CD4-positive, alpha-beta T cell treated with Interleukin-21 for 1 hour (primary cell): ENCODE measurements around the gene UBL3.

Experiments used
- DNase-seq: peaks from one replicate; pipeline ENCODE4 v3.0.0-alpha.2; 2020

Gene UBL3

GRCh38 chr13:29856426-29856825, 6.0 kb upstream of the UBL3 start:
- no peak for DNase-seq

GRCh38 chr13:29855784-29856183, 5.4 kb upstream of the UBL3 start:
- DNase-seq: no peak

- DNase-seq: no peak
Measured at GRCh38 chr13:29855009-29855408, 4.6 kb upstream of the UBL3 start.

GRCh38 chr13:29853131-29853530, 2.7 kb upstream of the UBL3 start:
- no peak for DNase-seq

- DNase-seq: no peak
Measured at GRCh38 chr13:29852472-29853054, 2.1 kb upstream of the UBL3 start.

GRCh38 chr13:29849731-29850212, 645 bp downstream of the UBL3 start:
- peak; percentile 39 for DNase-seq

GRCh38 chr13:29849071-29849631, 1.3 kb downstream of the UBL3 start:
- peak; percentile 65 for DNase-seq

GRCh38 chr13:29847501-29847983, 2.9 kb downstream of the UBL3 start:
- peak; percentile 8 for DNase-seq

- no peak for DNase-seq
Measured at GRCh38 chr13:29846475-29847256, 3.8 kb downstream of the UBL3 start.

- DNase-seq: peak; percentile 27
Measured at GRCh38 chr13:29845440-29846056, 4.9 kb downstream of the UBL3 start.

- DNase-seq: no peak
Measured at GRCh38 chr13:29844441-29844840, 6.0 kb downstream of the UBL3 start.

- DNase-seq: no peak
Measured at GRCh38 chr13:29840585-29840984, 9.8 kb downstream of the UBL3 start.

GRCh38 chr13:29835280-29836061, 14.9 kb downstream of the UBL3 start:
- no peak for DNase-seq

- no peak for DNase-seq
Measured at GRCh38 chr13:29832761-29833298, 17.6 kb downstream of the UBL3 start.

GRCh38 chr13:29830000-29830399, 20.4 kb downstream of the UBL3 start:
- no peak for DNase-seq

- no peak for DNase-seq
Measured at GRCh38 chr13:29819143-29819542, 31.3 kb downstream of the UBL3 start.

- DNase-seq: no peak
Measured at GRCh38 chr13:29817604-29818378, 32.6 kb downstream of the UBL3 start.

GRCh38 chr13:29816715-29817114, 33.7 kb downstream of the UBL3 start:
- no peak for DNase-seq

GRCh38 chr13:29815336-29815735, 35.1 kb downstream of the UBL3 start:
- DNase-seq: no peak

GRCh38 chr13:29810898-29811297, 39.5 kb downstream of the UBL3 start:
- no peak for DNase-seq

GRCh38 chr13:29810145-29810742, 40.2 kb downstream of the UBL3 start:
- no peak for DNase-seq
